Activated CD4-positive, alpha-beta memory T cell treated with anti-CD3 and anti-CD28 coated beads for 36 hours (primary cell): Measurements from ENCODE around the gene ATP11A. TPM values are rescaled to one million over a fixed set of nuclear protein-coding genes. Genes with fewer than 3 reads are reported as not detected.
"Not testable (repeated sequence)": the region's sequence is repeated elsewhere in the genome, so short reads cannot be mapped to it uniquely, and the experiment has no call there.

ENCODE experiments used
- CTCF ChIA-PET: fragments of 350-600 bp; sonication (Branson Sonifier 250); formaldehyde crosslinking; loops from one replicate; lab custom pipeline; 2021; ENCODE audit warnings: antibody characterized with exemption, inconsistent platforms; lab: Charles Lee
- POLR2A ChIA-PET: fragments of 350-600 bp; sonication (Branson Sonifier 250); formaldehyde crosslinking; loops from one replicate; lab custom pipeline; 2021; ENCODE audit warnings: antibody characterized with exemption; lab: Charles Lee
- DNase-seq: peaks from one replicate; pipeline ENCODE4 v3.0.0-alpha.2; 2020
- H3K27ac Mint-ChIP-seq: one replicate; pipeline ENCODE4 v1.8.0; 2021; ENCODE audit warnings: mixed read lengths
- H3K27me3 Mint-ChIP-seq: one replicate; pipeline ENCODE4 v1.8.0; 2021; ENCODE audit warnings: mixed read lengths
- H3K36me3 Mint-ChIP-seq: one replicate; pipeline ENCODE4 v1.8.0; 2021; ENCODE audit warnings: mixed read lengths
- H3K4me1 Mint-ChIP-seq: one replicate; pipeline ENCODE4 v1.8.0; 2021; ENCODE audit warnings: low read depth, mixed read lengths
- H3K4me3 Mint-ChIP-seq: one replicate; pipeline ENCODE4 v1.8.0; 2021; ENCODE audit warnings: mild to moderate bottlenecking, mixed read lengths
- H3K9me3 Mint-ChIP-seq: one replicate; pipeline ENCODE4 v1.8.0; 2021; ENCODE audit warnings: mixed read lengths
- intact Hi-C: fragments of 100-400 bp; cut with micrococcal nuclease; formaldehyde crosslinking; loops from one replicate; pipeline ENCODE4 v1.15.1; 2023
- total RNA-seq, 2 experiments: library from RNA; stranded (reverse); gene quantifications; one replicate each; pipeline ENCODE4 v1.2.3, GENCODE V29; 2021

ATP11A gene
- total RNA-seq, 2 experiments from 2014 or later, result 36.6 to 38.7 TPM

GRCh38 chr13:112674412-112675365 lies 15.1 kb upstream of the ATP11A start:
- H3K4me3 Mint-ChIP-seq, result no peak overlapping the region
- peak; percentile 11 for DNase-seq
- H3K9me3 Mint-ChIP-seq, result no peaks in the 10 kb centered on the region
- no peak overlapping the region for H3K27ac Mint-ChIP-seq
- intact Hi-C loops, result loop anchor here (1.0 kb wide), 1 partner anchor 15 kb away; no protein-coding TSS in a partner anchor
- no peaks in the 10 kb centered on the region for H3K36me3 Mint-ChIP-seq
- peaks cover 17% of the 10 kb centered on the region for H3K4me1 Mint-ChIP-seq
- ChIA-PET POLR2A (interaction anchor here (0.9 kb wide), 1 partner anchor 14 kb away, joined by 3 read pairs; no protein-coding TSS in a partner anchor), CTCF (interaction anchor here (0.8 kb wide), 1 partner anchor 51 kb away, joined by 3 read pairs; no protein-coding TSS in a partner anchor)
- H3K27me3 Mint-ChIP-seq, result no peaks in the 10 kb centered on the region

GRCh38 chr13:112675366-112675756 lies 14.5 kb upstream of the ATP11A start:
- intact Hi-C loops, result no loop called here
- Mint-ChIP-seq H3K27me3 (no peaks in the 10 kb centered on the region), H3K9me3 (no peaks in the 10 kb centered on the region), H3K27ac (no peak overlapping the region), H3K4me1 (peaks cover 17% of the 10 kb centered on the region), H3K4me3 (no peak overlapping the region), H3K36me3 (no peaks in the 10 kb centered on the region)
- DNase-seq, result peak; percentile 3
- CTCF ChIA-PET, result interaction anchor here (0.8 kb wide), 1 partner anchor 50 kb away, joined by 3 read pairs; no protein-coding TSS in a partner anchor
- POLR2A ChIA-PET, result no interaction called here

GRCh38 chr13:112677421-112677962 lies 12.3 kb upstream of the ATP11A start:
- POLR2A ChIA-PET, result not testable (repeated sequence)

GRCh38 chr13:112679381-112679780 lies 10.5 kb upstream of the ATP11A start:
- Mint-ChIP-seq H3K4me1 (peaks cover 4% of the 10 kb centered on the region), H3K27ac (no peak overlapping the region), H3K27me3 (no peaks in the 10 kb centered on the region), H3K9me3 (no peaks in the 10 kb centered on the region), H3K36me3 (no peaks in the 10 kb centered on the region), H3K4me3 (no peak overlapping the region)
- intact Hi-C loops, result no loop called here
- POLR2A ChIA-PET, result interaction anchor here (0.8 kb wide), 1 partner anchor 10 kb away, joined by 3 read pairs; the partner anchor contains the start of gene ATP11A
- DNase-seq, result no peak
- CTCF ChIA-PET, result no interaction called here

More at GRCh38 chr13:112677421-112677962, 12.3 kb upstream of the ATP11A start:
- H3K9me3 Mint-ChIP-seq, H3K36me3 Mint-ChIP-seq, H3K27ac Mint-ChIP-seq, H3K27me3 Mint-ChIP-seq, DNase-seq, intact Hi-C loops, H3K4me3 Mint-ChIP-seq: not testable (repeated sequence)
- CTCF ChIA-PET, result interaction anchor here (1.7 kb wide), 1 partner anchor 37 kb away, joined by 3 read pairs; no protein-coding TSS in a partner anchor
- peaks cover 17% of the 10 kb centered on the region for H3K4me1 Mint-ChIP-seq

- H3K36me3 Mint-ChIP-seq, result no peaks in the 10 kb centered on the region
- DNase-seq, result no peak
- ChIA-PET POLR2A (interaction anchor here (0.8 kb wide), 1 partner anchor 9 kb away, joined by 3 read pairs; the partner anchor contains the start of gene ATP11A), CTCF (no interaction called here)
- H3K4me3 Mint-ChIP-seq, result no peak overlapping the region
- intact Hi-C loops, result no loop called here
- H3K27me3 Mint-ChIP-seq, result no peaks in the 10 kb centered on the region
- no peaks in the 10 kb centered on the region for H3K4me1 Mint-ChIP-seq
- H3K27ac Mint-ChIP-seq, result no peak overlapping the region
- H3K9me3 Mint-ChIP-seq, result no peaks in the 10 kb centered on the region
These were observed 9.7 kb upstream of the ATP11A start for GRCh38 chr13:112679932-112680677.

GRCh38 chr13:112680741-112681360 lies 9.0 kb upstream of the ATP11A start:
- no peaks in the 10 kb centered on the region for H3K9me3 Mint-ChIP-seq
- intact Hi-C loops, result no loop called here

GRCh38 chr13:112683581-112683980 lies 6.3 kb upstream of the ATP11A start:
- H3K27me3 Mint-ChIP-seq, result no peaks in the 10 kb centered on the region
- no peaks in the 10 kb centered on the region for H3K9me3 Mint-ChIP-seq
- intact Hi-C loops, result no loop called here
- H3K36me3 Mint-ChIP-seq, result no peaks in the 10 kb centered on the region
- no peak overlapping the region for H3K27ac Mint-ChIP-seq
- ChIA-PET CTCF (no interaction called here), POLR2A (no interaction called here)
- H3K4me3 Mint-ChIP-seq, result no peak overlapping the region
- peaks cover 10% of the 10 kb centered on the region for H3K4me1 Mint-ChIP-seq
- no peak for DNase-seq

More at GRCh38 chr13:112680741-112681360, 9.0 kb upstream of the ATP11A start:
- Mint-ChIP-seq H3K27me3 (no peaks in the 10 kb centered on the region), H3K4me3 (no peak overlapping the region), H3K27ac (no peak overlapping the region), H3K4me1 (no peaks in the 10 kb centered on the region), H3K36me3 (no peaks in the 10 kb centered on the region)
- POLR2A ChIA-PET, result no interaction called here
- peak; percentile 2 for DNase-seq
- CTCF ChIA-PET, result no interaction called here

GRCh38 chr13:112684071-112684845 lies 5.6 kb upstream of the ATP11A start:
- intact Hi-C loops, result no loop called here
- no peaks in the 10 kb centered on the region for H3K27me3 Mint-ChIP-seq
- no peak overlapping the region for H3K4me3 Mint-ChIP-seq
- ChIA-PET POLR2A (no interaction called here), CTCF (no interaction called here)
- DNase-seq, result peak; percentile 7
- peaks cover 16% of the 10 kb centered on the region for H3K4me1 Mint-ChIP-seq
- H3K27ac Mint-ChIP-seq, result no peak overlapping the region
- no peaks in the 10 kb centered on the region for H3K36me3 Mint-ChIP-seq
- H3K9me3 Mint-ChIP-seq, result no peaks in the 10 kb centered on the region

- CTCF ChIA-PET, H3K4me3 Mint-ChIP-seq, H3K36me3 Mint-ChIP-seq, H3K27me3 Mint-ChIP-seq, POLR2A ChIA-PET, H3K9me3 Mint-ChIP-seq, intact Hi-C loops, H3K27ac Mint-ChIP-seq, DNase-seq: not testable (repeated sequence)
- H3K4me1 Mint-ChIP-seq, result peaks cover 16% of the 10 kb centered on the region
These were observed 4.5 kb upstream of the ATP11A start for GRCh38 chr13:112685189-112685805.

GRCh38 chr13:112685896-112686295 lies 3.9 kb upstream of the ATP11A start:
- no peaks in the 10 kb centered on the region for H3K9me3 Mint-ChIP-seq
- H3K27ac Mint-ChIP-seq, result no peak overlapping the region
- POLR2A ChIA-PET, result no interaction called here
- H3K27me3 Mint-ChIP-seq, result no peaks in the 10 kb centered on the region
- peaks cover 16% of the 10 kb centered on the region for H3K4me1 Mint-ChIP-seq
- H3K36me3 Mint-ChIP-seq, result no peaks in the 10 kb centered on the region
- intact Hi-C loops, result no loop called here
- CTCF ChIA-PET, result no interaction called here
- peak; percentile 7 for DNase-seq
- H3K4me3 Mint-ChIP-seq, result no peak overlapping the region

- ChIA-PET CTCF (no interaction called here), POLR2A (no interaction called here)
- intact Hi-C loops, result no loop called here
- no peak overlapping the region for H3K4me3 Mint-ChIP-seq
- H3K27me3 Mint-ChIP-seq, result no peaks in the 10 kb centered on the region
- peak; percentile 1 for DNase-seq
- no peaks in the 10 kb centered on the region for H3K9me3 Mint-ChIP-seq
- H3K36me3 Mint-ChIP-seq, result no peaks in the 10 kb centered on the region
- peaks cover 16% of the 10 kb centered on the region for H3K4me1 Mint-ChIP-seq
- no peak overlapping the region for H3K27ac Mint-ChIP-seq
These were observed 3.5 kb upstream of the ATP11A start for GRCh38 chr13:112686364-112686763.
